Heart right ventricle (tissue), 16 donors: ENCODE data around the gene CDCA5. TPM values are rescaled to one million over a fixed set of nuclear protein-coding genes. Genes with fewer than 3 reads are reported as not detected.

Experiments used
- ATAC-seq, 8 donors: fragments of 200-7000 bp; cut with Tn5 transposase; one replicate each; pipeline ENCODE4 v1.9.1; 2020; ENCODE audit warnings: mild to moderate bottlenecking in 8 of 8, moderate library complexity in 8 of 8, moderate number of reproducible peaks in 1 of 8
- DNase-seq, 2 donors: peaks; one replicate each; pipeline ENCODE4 v3.0.0-alpha.2; 2020
- H3K27ac ChIP-seq, 10 donors: fragments of 200-600 bp; sonication (generic) in 2 of 10; one replicate each; pipeline versions ENCODE4 v1.5.0 to v1.8.0; 2020 to 2022; ENCODE audit warnings: mild to moderate bottlenecking in 3 of 10
- H3K27me3 ChIP-seq, 7 donors: fragments of 200-600 bp; one replicate each; pipeline ENCODE4 v1.8.0; 2021 to 2022; ENCODE audit warnings: mild to moderate bottlenecking in 2 of 7
- H3K36me3 ChIP-seq, 9 donors: fragments of 200-600 bp; sonication (generic) in 1 of 9; one replicate each; pipeline versions ENCODE4 v1.5.0 to v1.8.0; 2020 to 2022; ENCODE audit warnings: mild to moderate bottlenecking in 2 of 9
- H3K4me1 ChIP-seq, 9 donors: fragments of 200-600 bp; sonication (generic) in 1 of 9; one replicate each; pipeline versions ENCODE4 v1.5.0 to v1.8.0; 2020 to 2022; ENCODE audit warnings: mild to moderate bottlenecking in 4 of 9
- H3K4me3 ChIP-seq, 10 donors: fragments of 200-600 bp; sonication (generic) in 2 of 10; one replicate each; pipeline versions ENCODE4 v1.5.0 to v1.8.0; 2020 to 2022; ENCODE audit warnings: mild to moderate bottlenecking in 7 of 10, moderate library complexity in 2 of 10
- H3K9me3 ChIP-seq, 11 donors: fragments of 200-600 bp in 10 of 11; sonication (generic) in 2 of 11; one replicate each; pipeline versions ENCODE4 v1.5.0 to v1.8.0; 2013 to 2022; ENCODE audit warnings: mild to moderate bottlenecking in 2 of 11, control low read depth in 1 of 11, moderate library complexity in 1 of 11
- CTCF ChIP-seq, 9 donors: fragments of 200-600 bp; sonication (generic) in 2 of 9; IDR thresholded peaks; one replicate each; pipeline versions ENCODE4 v1.5.0 to v1.8.0; 2021 to 2022; ENCODE audit warnings: antibody characterized with exemption in 9 of 9, mild to moderate bottlenecking in 5 of 9, moderate library complexity in 1 of 9
- WGBS, 2 donors: extraction: QIAGEN DNeasy Blood & Tissue Kit; methylation state at CpG; one replicate each; pipeline ENCODE4 v1.1.7; 2013; ENCODE audit warnings: inconsistent platforms in 1 of 2; 5-methylcytosine and 5-hydroxymethylcytosine counted together
- intact Hi-C, 10 donors: fragments of 100-400 bp; cut with DNase I; formaldehyde crosslinking; loops; one replicate each; pipeline versions ENCODE4 v1.11.1 to v1.14.2; 2022
- polyA plus RNA-seq, 2 donors: library from polyadenylated mRNA; stranded (reverse); fragments of 200-250 nt; gene quantifications; one replicate each; pipeline ENCODE4 v1.2.3, GENCODE V29; 2013
- total RNA-seq, 10 donors: library from RNA; stranded (reverse); fragmentation: NEBNext Ultra II Directional in 3 of 10; extraction: Animal tissue kit (Norgen Biotek cat#: 25700) in 3 of 10; gene quantifications; one replicate each; pipeline versions ENCODE4 v1.2.1 to v1.2.4, GENCODE V29; 2021 to 2023
- donor health status: Arrhythmogenic right ventricular cardiomyopathy.
- donor health status: ischemic (EF 13 %, LVEDD 7.1; RV severe dilation, severe dysfunction).
- donor health status: healthy with polysubstance abuse.
- donor health status: DM: no; HTN: yes; CAD: no.
- donor health status: DM: no; HTN: no; CAD: no.
- donor health status: ischemic (EF 25% LVEDD 6.9; RV normal size, moderate dysfunction).
- donor health status: ischemic (EF 25% LVEDD 5.7; RV mildly dilated, moderate dysfunction).
- donor health status: healthy.
- donor health status: DM: yes; HTN: yes; CAD: no.
- donor health status: Ischemic cardiomyopathy.
- donor health status: ischemic (EF 35%, LVEDD 5.7; RV mildly dilated, moderate dysfunction).
- donor health status: nonischemic (EF 11% LVEDD 7.7; RV severe dilation, severe dysfunction).
- donor health status: DM: yes; HTN: yes; CAD: no.
- donor health status: PGD.
- donor health status: ischemic (EF 29% LVEDD 5.4; RV normal size, mild dysfunction).
- donor health status: nonischemic (EF 23%, LVEDD 6.1; RV moderate dilation, normal function).

The CDCA5 gene
- total and polyA plus RNA-seq, 12 donors, result 0.45 to 5.3 (median 0.90) TPM

GRCh38 chr11:65115361-65116082, 31.7 kb upstream of the CDCA5 start:
- Histone ChIP-seq H3K36me3 (peaks cover 0 to 45% (median 21%) of the 10 kb centered on the region in 9 donors), H3K4me1 (peaks cover 25 to 78% (median 57%) of the 10 kb centered on the region in 9 donors), H3K27ac (no peak overlapping the region), H3K9me3 (no peaks in the 10 kb centered on the region), H3K27me3 (peaks cover 0 to 10% (median 0%) of the 10 kb centered on the region in 7 donors), H3K4me3 (peak overlapping the region in 1 of 10 donors; percentile 77)
- DNase-seq, result no peak
- ATAC-seq, result no peak
- intact Hi-C loops, result loop anchor here in 5 of 10 donors (2.0 to 10.0 kb wide), 9 partner anchors 67 to 341 kb away; partner anchors contain the start of genes ARL2 (in 4 of the 5), CAPN1 (in 1 of the 5), PPP2R5B (in 1 of the 5) and SF1 (in 1 of the 5)
- no peak for TF ChIP-seq CTCF (IDR thresholded peaks at IDR 0.05)
- WGBS, 2 donors, result 93 to 95% methylated on average over 21 of the region's 21 CpGs

GRCh38 chr11:65114538-65115171, 30.8 kb upstream of the CDCA5 start:
- WGBS, 2 donors, result 85 to 89% methylated on average over 11 of the region's 11 CpGs
- Histone ChIP-seq H3K4me3 (no peak overlapping the region), H3K27me3 (peaks cover 0 to 10% (median 0%) of the 10 kb centered on the region in 7 donors), H3K4me1 (peaks cover 26 to 75% (median 58%) of the 10 kb centered on the region in 9 donors), H3K9me3 (no peaks in the 10 kb centered on the region), H3K27ac (no peak overlapping the region), H3K36me3 (peaks cover 0 to 40% (median 14%) of the 10 kb centered on the region in 9 donors)
- DNase-seq (no peak), ATAC-seq (no peak)
- TF ChIP-seq CTCF (IDR thresholded peaks at IDR 0.05), result no peak
- intact Hi-C loops, result loop anchor here in 5 of 10 donors (2.0 to 10.0 kb wide), 8 partner anchors 68 to 340 kb away; partner anchors contain the start of genes ARL2 (in 3 of the 5), CAPN1 (in 2 of the 5), PPP2R5B (in 1 of the 5) and SF1 (in 1 of the 5)

GRCh38 chr11:65113839-65114238, 30.0 kb upstream of the CDCA5 start:
- 61 to 63% methylated on average over 6 of the region's 6 CpGs for WGBS, 2 donors
- peak overlapping the region in 4 of 10 donors; percentile 61 to 84 (median 80) for H3K27ac ChIP-seq

More at GRCh38 chr11:65113839-65114238, 30.0 kb upstream of the CDCA5 start:
- no peak for DNase-seq
- intact Hi-C loops, result loop anchor here in 5 of 10 donors (2.0 to 10.0 kb wide), 5 partner anchors 68 to 339 kb away; partner anchors contain the start of genes ARL2 (in 1 of the 5), CAPN1 (in 1 of the 5) and SF1 (in 1 of the 5)
- peak overlapping the region in 1 of 10 donors; percentile 58 for H3K4me3 ChIP-seq
- no peak for ATAC-seq
- peaks cover 0 to 40% (median 15%) of the 10 kb centered on the region in 9 donors for H3K36me3 ChIP-seq
- peaks cover 26 to 75% (median 58%) of the 10 kb centered on the region in 9 donors for H3K4me1 ChIP-seq
- no peaks in the 10 kb centered on the region for H3K9me3 ChIP-seq
- H3K27me3 ChIP-seq, result peaks cover 0 to 10% (median 0%) of the 10 kb centered on the region in 7 donors
- no peak for TF ChIP-seq CTCF (IDR thresholded peaks at IDR 0.05)
